Chondrocyte (in vitro differentiated cells): Measurements from ENCODE around the gene RHOH. TPM values are rescaled to one million over a fixed set of nuclear protein-coding genes. Genes with fewer than 3 reads are reported as not detected.

ENCODE experiments used
- DNase-seq: peaks from one replicate; pipeline ENCODE4 v3.0.0; 2021; ENCODE audit warnings: mixed read lengths, low spot score
- H3K27ac Mint-ChIP-seq: one replicate; pipeline ENCODE4 v1.8.0; 2021; ENCODE audit warnings: mild to moderate bottlenecking, moderate library complexity, mixed read lengths; ENCODE audit not compliant: unreplicated experiment
- H3K27me3 Mint-ChIP-seq: 2 replicates; pipeline ENCODE4 v1.8.0; 2021; ENCODE audit warnings: low read depth, mixed read lengths
- H3K36me3 Mint-ChIP-seq: 2 replicates; pipeline ENCODE4 v1.8.0; 2021; ENCODE audit warnings: low read depth, mixed read lengths
- H3K4me1 Mint-ChIP-seq: 2 replicates; pipeline ENCODE4 v1.8.0; 2021; ENCODE audit warnings: low read depth, mild to moderate bottlenecking, mixed read lengths
- H3K4me3 Mint-ChIP-seq: one replicate; pipeline ENCODE4 v1.8.0; 2021; ENCODE audit warnings: mild to moderate bottlenecking, moderate library complexity, mixed read lengths; ENCODE audit not compliant: unreplicated experiment
- H3K9me3 Mint-ChIP-seq: 2 replicates; pipeline ENCODE4 v1.8.0; 2021; ENCODE audit warnings: low read depth, mixed read lengths
- total RNA-seq: library from RNA; stranded (reverse); gene quantifications from 3 replicates; pipeline ENCODE4 v1.2.1, GENCODE V29; 2021
- TF ChIP-seq, protein P1 (sequence below): fragments of 200-600 bp; sonication (generic); IDR thresholded peaks from 2 replicates; pipeline ENCODE4 v1.5.0; 2021; ENCODE audit warnings: antibody characterized with exemption, mild to moderate bottlenecking, moderate library complexity

Gene RHOH
- total RNA-seq, 1 donor from 2014 or later: not detected

DNA sequence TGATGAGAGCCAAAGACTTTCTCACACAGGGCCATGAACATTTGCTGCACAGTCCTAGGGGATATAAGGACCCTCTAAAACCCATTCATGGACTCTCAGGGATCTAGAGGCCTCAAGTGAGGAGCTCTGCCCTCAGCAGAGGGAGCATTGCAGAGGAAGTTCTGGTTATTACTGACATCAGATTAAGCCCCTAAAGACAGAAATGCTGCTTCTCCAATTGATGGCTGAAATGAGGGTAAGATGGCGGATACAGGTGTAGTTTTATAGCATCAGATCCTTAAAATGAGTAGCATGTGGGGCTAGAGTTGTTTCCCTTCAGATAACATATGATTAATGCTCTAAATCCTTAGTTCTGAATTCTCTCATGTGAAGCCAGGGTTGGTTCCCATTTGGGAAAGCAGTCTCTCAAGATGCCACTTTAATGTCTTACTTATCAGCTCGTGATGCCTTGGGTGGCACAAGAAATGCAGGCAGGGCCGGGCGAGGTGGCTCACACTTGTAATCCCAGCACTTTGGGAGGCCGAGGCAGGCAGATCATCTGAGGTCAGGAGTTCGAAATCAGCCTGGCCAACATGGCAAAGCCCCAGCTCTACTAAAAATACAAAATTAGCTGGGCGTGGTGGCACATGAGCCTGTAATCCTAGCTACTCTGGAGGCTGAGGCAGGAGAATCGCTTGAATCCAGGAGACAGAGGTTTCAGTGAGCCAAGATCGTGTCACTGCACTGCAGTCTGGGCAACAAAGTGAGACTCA, 7.9 kb downstream of the RHOH start:
- no peak for DNase-seq
- no peak overlapping the region for H3K4me3 Mint-ChIP-seq
- no peaks in the 10 kb centered on the region for H3K9me3 Mint-ChIP-seq
- H3K4me1 Mint-ChIP-seq: peaks cover 3% of the 10 kb centered on the region
- H3K36me3 Mint-ChIP-seq: no peaks in the 10 kb centered on the region
- TF ChIP-seq, protein P1, sequence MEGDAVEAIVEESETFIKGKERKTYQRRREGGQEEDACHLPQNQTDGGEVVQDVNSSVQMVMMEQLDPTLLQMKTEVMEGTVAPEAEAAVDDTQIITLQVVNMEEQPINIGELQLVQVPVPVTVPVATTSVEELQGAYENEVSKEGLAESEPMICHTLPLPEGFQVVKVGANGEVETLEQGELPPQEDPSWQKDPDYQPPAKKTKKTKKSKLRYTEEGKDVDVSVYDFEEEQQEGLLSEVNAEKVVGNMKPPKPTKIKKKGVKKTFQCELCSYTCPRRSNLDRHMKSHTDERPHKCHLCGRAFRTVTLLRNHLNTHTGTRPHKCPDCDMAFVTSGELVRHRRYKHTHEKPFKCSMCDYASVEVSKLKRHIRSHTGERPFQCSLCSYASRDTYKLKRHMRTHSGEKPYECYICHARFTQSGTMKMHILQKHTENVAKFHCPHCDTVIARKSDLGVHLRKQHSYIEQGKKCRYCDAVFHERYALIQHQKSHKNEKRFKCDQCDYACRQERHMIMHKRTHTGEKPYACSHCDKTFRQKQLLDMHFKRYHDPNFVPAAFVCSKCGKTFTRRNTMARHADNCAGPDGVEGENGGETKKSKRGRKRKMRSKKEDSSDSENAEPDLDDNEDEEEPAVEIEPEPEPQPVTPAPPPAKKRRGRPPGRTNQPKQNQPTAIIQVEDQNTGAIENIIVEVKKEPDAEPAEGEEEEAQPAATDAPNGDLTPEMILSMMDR: no peak
- H3K27ac Mint-ChIP-seq: no peak overlapping the region
- H3K27me3 Mint-ChIP-seq: no peaks in the 10 kb centered on the region

DNA sequence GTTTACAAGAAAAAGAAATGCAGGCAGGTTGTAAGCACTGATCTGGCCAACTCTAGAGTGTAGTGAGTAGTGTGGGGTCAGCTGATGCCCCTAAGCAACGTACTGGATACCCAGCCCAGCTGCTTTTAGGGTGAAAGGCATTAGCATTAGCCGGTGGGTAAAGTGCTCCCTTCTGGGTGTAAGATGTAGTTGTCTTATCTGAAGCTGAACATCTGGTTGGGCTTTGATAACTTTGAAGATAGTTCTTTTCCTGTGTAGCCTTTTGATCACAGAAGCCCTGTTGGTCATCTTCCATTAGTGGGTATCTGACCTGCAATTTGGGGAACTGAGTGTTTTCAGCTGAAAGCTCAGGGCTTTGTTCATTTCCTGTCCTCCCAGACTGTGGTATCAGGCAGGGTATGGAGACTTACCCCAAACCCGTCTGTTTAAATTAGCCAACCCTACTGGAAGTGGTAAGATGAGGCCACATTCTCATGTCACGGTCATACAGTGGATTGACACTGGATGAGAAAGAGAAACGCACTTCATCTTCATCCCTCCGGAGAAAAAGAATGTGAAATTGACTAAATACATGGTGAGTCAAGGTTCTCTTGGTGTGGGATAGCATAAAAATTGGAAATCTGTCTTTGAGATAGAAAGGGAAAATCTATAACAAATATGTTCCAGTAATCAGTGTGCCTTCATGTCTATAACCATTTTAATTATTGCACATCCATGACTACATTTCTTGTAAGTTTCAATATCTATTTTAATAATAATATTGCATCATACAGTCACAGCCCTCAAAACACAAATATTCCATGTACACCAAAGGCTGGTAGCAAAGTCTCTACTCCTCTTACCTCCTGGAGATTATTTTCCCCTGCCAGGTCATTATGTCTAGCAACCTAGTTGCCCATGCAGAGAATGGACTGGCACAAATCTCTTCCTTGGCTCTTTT, 8.7 kb downstream of the RHOH start:
- H3K4me1 Mint-ChIP-seq: peaks cover 3% of the 10 kb centered on the region

DNA sequence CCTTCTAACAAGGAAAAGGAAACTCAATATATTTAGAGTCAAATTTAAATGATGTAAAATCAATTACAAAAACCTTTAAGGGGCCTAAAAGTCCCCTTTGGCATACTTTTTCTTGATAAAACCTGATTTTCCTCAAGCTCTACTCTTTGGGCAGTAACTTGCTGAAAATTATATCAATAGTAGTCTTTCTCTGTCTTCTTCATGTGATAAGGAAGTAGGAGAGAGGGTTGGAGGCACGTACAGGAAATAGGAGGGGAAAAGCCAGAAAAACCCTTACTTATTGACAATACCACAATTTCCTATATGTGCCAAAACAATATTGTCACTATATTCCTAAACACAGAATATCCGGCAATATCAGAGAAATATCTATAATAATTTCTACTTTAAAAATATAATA, 9.6 kb downstream of the RHOH start:
- Mint-ChIP-seq H3K4me3 (no peak overlapping the region), H3K36me3 (no peaks in the 10 kb centered on the region), H3K4me1 (peaks cover 3% of the 10 kb centered on the region), H3K9me3 (no peaks in the 10 kb centered on the region), H3K27me3 (no peaks in the 10 kb centered on the region), H3K27ac (no peak overlapping the region)
- TF ChIP-seq, protein P1: no peak
- no peak for DNase-seq

More for the DNA sequence above, 8.7 kb downstream of the RHOH start:
- Mint-ChIP-seq H3K36me3 (no peaks in the 10 kb centered on the region), H3K27ac (no peak overlapping the region), H3K4me3 (no peak overlapping the region), H3K27me3 (no peaks in the 10 kb centered on the region), H3K9me3 (no peaks in the 10 kb centered on the region)
- no peak for DNase-seq
- TF ChIP-seq, protein P1: no peak

DNA sequence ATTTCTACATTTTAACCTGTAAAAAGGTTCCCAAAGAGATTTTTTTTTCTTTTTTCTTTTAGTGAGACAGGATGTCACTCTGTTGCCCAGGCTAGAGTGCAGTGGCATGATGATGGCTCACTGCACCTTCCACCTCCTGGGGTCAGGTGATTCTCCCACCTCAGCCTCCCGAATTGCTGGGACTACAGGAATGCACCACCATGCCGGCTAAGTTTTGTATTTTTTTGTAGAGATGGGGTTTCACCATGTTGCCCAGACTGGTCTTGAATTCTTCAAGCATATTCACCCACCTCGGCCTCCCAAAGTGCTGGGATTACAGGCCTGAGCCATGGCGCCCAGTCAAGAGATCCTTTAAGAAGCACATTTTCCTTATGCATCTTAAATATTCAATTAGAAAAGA, 12.6 kb downstream of the RHOH start:
- no peak for DNase-seq
- H3K4me1 Mint-ChIP-seq: peaks cover 10% of the 10 kb centered on the region
- H3K4me3 Mint-ChIP-seq: no peak overlapping the region
- no peak overlapping the region for H3K27ac Mint-ChIP-seq
- no peaks in the 10 kb centered on the region for H3K9me3 Mint-ChIP-seq
- no peaks in the 10 kb centered on the region for H3K27me3 Mint-ChIP-seq
- TF ChIP-seq, protein P1: no peak
- no peaks in the 10 kb centered on the region for H3K36me3 Mint-ChIP-seq

DNA sequence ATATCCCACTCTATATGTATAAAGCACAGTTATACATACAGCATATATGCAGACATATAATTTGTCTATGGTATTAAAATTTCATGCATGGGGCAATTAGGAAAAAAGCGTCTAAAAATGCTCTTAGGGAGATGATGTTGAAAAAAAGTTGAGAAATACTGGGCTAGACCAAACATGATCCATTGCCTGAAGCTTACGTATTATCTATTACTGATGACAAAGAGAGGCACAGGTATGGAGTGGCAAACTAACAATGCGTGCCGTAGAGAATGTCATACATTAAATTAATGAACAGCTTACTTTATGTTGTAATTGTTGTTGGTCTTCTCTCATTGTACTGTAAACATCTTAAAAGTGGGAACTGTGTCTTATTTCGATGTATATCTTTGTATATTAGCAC, 13.9 kb downstream of the RHOH start:
- DNase-seq: no peak
- no peak overlapping the region for H3K27ac Mint-ChIP-seq
- no peak overlapping the region for H3K4me3 Mint-ChIP-seq
- H3K4me1 Mint-ChIP-seq: peaks cover 10% of the 10 kb centered on the region
- H3K9me3 Mint-ChIP-seq: no peaks in the 10 kb centered on the region
- no peaks in the 10 kb centered on the region for H3K36me3 Mint-ChIP-seq
- TF ChIP-seq, protein P1: no peak
- H3K27me3 Mint-ChIP-seq: no peaks in the 10 kb centered on the region
